ENCODE data around the gene RBMX. TPM values are rescaled to one million over a fixed set of nuclear protein-coding genes. Genes with fewer than 3 reads are reported as not detected.
A peak's percentile ranks its signal among the peaks of the same experiment; 100 is the strongest.
"Not testable (repeated sequence)": the region's sequence is repeated elsewhere in the genome, so short reads cannot be mapped to it uniquely, and the experiment has no call there.

The RBMX gene
- total RNA-seq, 1 donor from 2014 or later = 371 TPM

GRCh38 chrX:136909706-136910564 is 29.4 kb upstream of the RBMX start:
- peak overlapping the region; percentile 82 for H3K4me3 Mint-ChIP-seq
- no peak for TF ChIP-seq CTCF (IDR thresholded peaks at IDR 0.05; ENCODE audit: unreplicated experiment)

GRCh38 chrX:136909119-136909705 is 28.7 kb upstream of the RBMX start:
- Mint-ChIP-seq H3K4me3 (peak overlapping the region; percentile 82), H3K9me3 (peaks cover 4% of the 10 kb centered on the region), H3K36me3 (no peaks in the 10 kb centered on the region), H3K27ac (peak overlapping the region; percentile 94), H3K4me1 (peaks cover 8% of the 10 kb centered on the region), H3K27me3 (ENCODE audit: low read depth) (no peaks in the 10 kb centered on the region)
- no peak for TF ChIP-seq CTCF (IDR thresholded peaks at IDR 0.05; ENCODE audit: unreplicated experiment)
- DNase-seq (ENCODE audit: low spot score in 2 of 2, unreplicated experiment in 2 of 2) = peak; percentile 65 to 79

More at GRCh38 chrX:136909706-136910564, 29.4 kb upstream of the RBMX start:
- peak; percentile 62 to 73 for DNase-seq (ENCODE audit: low spot score in 2 of 2, unreplicated experiment in 2 of 2)
- no peaks in the 10 kb centered on the region for H3K36me3 Mint-ChIP-seq
- peaks cover 8% of the 10 kb centered on the region for H3K4me1 Mint-ChIP-seq
- H3K9me3 Mint-ChIP-seq = peaks cover 4% of the 10 kb centered on the region
- H3K27ac Mint-ChIP-seq = peak overlapping the region; percentile 94
- H3K27me3 Mint-ChIP-seq (ENCODE audit: low read depth) = no peaks in the 10 kb centered on the region

- H3K36me3 Mint-ChIP-seq = no peaks in the 10 kb centered on the region
- no peak for DNase-seq (ENCODE audit: low spot score in 2 of 2, unreplicated experiment in 2 of 2)
- H3K9me3 Mint-ChIP-seq = peaks cover 4% of the 10 kb centered on the region
Observed at GRCh38 chrX:136907621-136908020, 27.1 kb upstream of the RBMX start.

GRCh38 chrX:136906921-136907510 is 26.5 kb upstream of the RBMX start:
- Mint-ChIP-seq H3K4me1 (peaks cover 8% of the 10 kb centered on the region), H3K27ac (no peak overlapping the region), H3K9me3 (peaks cover 4% of the 10 kb centered on the region), H3K36me3 (no peaks in the 10 kb centered on the region), H3K4me3 (no peak overlapping the region), H3K27me3 (ENCODE audit: low read depth) (no peaks in the 10 kb centered on the region)
- no peak for TF ChIP-seq CTCF (IDR thresholded peaks at IDR 0.05; ENCODE audit: unreplicated experiment)
- no peak for DNase-seq (ENCODE audit: low spot score in 2 of 2, unreplicated experiment in 2 of 2)

More at GRCh38 chrX:136907621-136908020, 27.1 kb upstream of the RBMX start:
- Mint-ChIP-seq H3K4me1 (peaks cover 8% of the 10 kb centered on the region), H3K27ac (no peak overlapping the region), H3K27me3 (ENCODE audit: low read depth) (no peaks in the 10 kb centered on the region), H3K4me3 (no peak overlapping the region)
- no peak for TF ChIP-seq CTCF (IDR thresholded peaks at IDR 0.05; ENCODE audit: unreplicated experiment)

- not testable (repeated sequence) for H3K27ac Mint-ChIP-seq; DNase-seq (ENCODE audit: low spot score in 2 of 2, unreplicated experiment in 2 of 2); H3K4me3 Mint-ChIP-seq; H3K36me3 Mint-ChIP-seq; H3K4me1 Mint-ChIP-seq; H3K9me3 Mint-ChIP-seq; H3K27me3 Mint-ChIP-seq (ENCODE audit: low read depth)
Observed at GRCh38 chrX:136904067-136904466, 23.5 kb upstream of the RBMX start.

- not testable (repeated sequence) for H3K4me1 Mint-ChIP-seq; DNase-seq (ENCODE audit: low spot score in 2 of 2, unreplicated experiment in 2 of 2); H3K4me3 Mint-ChIP-seq; H3K27me3 Mint-ChIP-seq (ENCODE audit: low read depth); H3K27ac Mint-ChIP-seq; H3K9me3 Mint-ChIP-seq; H3K36me3 Mint-ChIP-seq
Observed at GRCh38 chrX:136900071-136900470, 19.5 kb upstream of the RBMX start.
